ENCODE data around the gene LMO1.

The LMO1 gene

GRCh38 chr11:8234910-8235309 is 28.8 kb downstream of the LMO1 start:
- TF ChIP-seq POLR2AphosphoS5 (IDR thresholded peaks at IDR 0.05; ENCODE audit: low read depth, low read length) (no peak), TAF1 (IDR thresholded peaks at IDR 0.05; ENCODE audit: borderline replicate concordance, insufficient read depth, low read length) (no peak), REST (IDR thresholded peaks at IDR 0.05; ENCODE audit: insufficient read depth in 1 of 2, low read depth in 2 of 2, low read length in 2 of 2) (no peak), SIN3A (IDR thresholded peaks at IDR 0.05; ENCODE audit: borderline replicate concordance, insufficient read depth, low read length) (no peak), FOXP2 (optimal IDR thresholded peaks at IDR 0.05; ENCODE audit: borderline replicate concordance, extremely low read depth, extremely low read length, insufficient read depth) (no peak)

GRCh38 chr11:8234425-8234821 is 29.3 kb downstream of the LMO1 start:
- no peak for TF ChIP-seq FOXP2 (optimal IDR thresholded peaks at IDR 0.05; ENCODE audit: borderline replicate concordance, extremely low read depth, extremely low read length, insufficient read depth)
- TF ChIP-seq POLR2AphosphoS5 (IDR thresholded peaks at IDR 0.05; ENCODE audit: low read depth, low read length) = no peak
- no peak for TF ChIP-seq TAF1 (IDR thresholded peaks at IDR 0.05; ENCODE audit: borderline replicate concordance, insufficient read depth, low read length)
- no peak for TF ChIP-seq REST (IDR thresholded peaks at IDR 0.05; ENCODE audit: insufficient read depth in 1 of 2, low read depth in 2 of 2, low read length in 2 of 2)
- no peak for TF ChIP-seq SIN3A (IDR thresholded peaks at IDR 0.05; ENCODE audit: borderline replicate concordance, insufficient read depth, low read length)

GRCh38 chr11:8233691-8234424 is 29.8 kb downstream of the LMO1 start:
- TF ChIP-seq TAF1 (IDR thresholded peaks at IDR 0.05; ENCODE audit: borderline replicate concordance, insufficient read depth, low read length) = no peak
- TF ChIP-seq POLR2AphosphoS5 (IDR thresholded peaks at IDR 0.05; ENCODE audit: low read depth, low read length) = no peak
- no peak for TF ChIP-seq FOXP2 (optimal IDR thresholded peaks at IDR 0.05; ENCODE audit: borderline replicate concordance, extremely low read depth, extremely low read length, insufficient read depth)
- TF ChIP-seq REST (IDR thresholded peaks at IDR 0.05; ENCODE audit: insufficient read depth in 1 of 2, low read depth in 2 of 2, low read length in 2 of 2) = no peak
- TF ChIP-seq SIN3A (IDR thresholded peaks at IDR 0.05; ENCODE audit: borderline replicate concordance, insufficient read depth, low read length) = no peak

DNA sequence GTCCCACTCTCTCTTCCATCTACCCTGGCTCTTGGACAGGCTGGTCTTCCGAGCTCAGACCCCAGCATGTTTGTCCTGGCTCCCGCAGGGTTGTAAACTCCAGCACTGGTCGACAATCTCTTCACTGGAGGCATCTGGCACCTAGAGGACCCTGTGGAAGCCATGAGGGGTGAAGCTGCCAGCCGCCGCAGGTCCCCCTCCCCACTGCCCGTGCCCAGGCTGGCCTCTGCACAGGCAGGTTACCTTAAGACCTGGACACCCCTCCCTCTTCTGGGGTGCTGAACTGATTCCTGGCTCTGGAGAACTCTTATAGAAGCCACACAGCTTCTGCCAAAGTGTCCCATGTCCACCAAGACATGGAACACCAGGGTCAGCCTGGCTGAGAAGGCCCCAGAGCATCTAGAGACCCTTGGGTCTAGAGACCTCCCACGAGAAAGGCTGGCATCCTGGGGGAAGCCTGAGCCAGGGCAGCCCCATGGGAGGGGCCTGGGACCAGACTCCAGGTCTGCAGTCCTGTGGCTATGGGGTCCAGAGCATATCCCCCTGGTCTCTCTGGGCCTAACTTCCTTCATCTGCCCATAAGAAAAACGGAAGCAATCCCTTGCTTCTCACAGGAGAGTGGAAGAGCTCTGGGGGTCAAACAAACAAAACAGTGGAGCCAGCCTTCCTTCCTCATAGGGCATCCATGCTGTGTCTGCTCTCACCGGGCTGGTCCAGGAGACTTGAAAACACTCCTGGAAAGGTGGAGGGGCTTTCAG is 30.6 kb downstream of the LMO1 start:
- no peak for TF ChIP-seq SIN3A (IDR thresholded peaks at IDR 0.05; ENCODE audit: borderline replicate concordance, insufficient read depth, low read length)
- no peak for TF ChIP-seq TAF1 (IDR thresholded peaks at IDR 0.05; ENCODE audit: borderline replicate concordance, insufficient read depth, low read length)
- TF ChIP-seq FOXP2 (optimal IDR thresholded peaks at IDR 0.05; ENCODE audit: borderline replicate concordance, extremely low read depth, extremely low read length, insufficient read depth) = no peak
- TF ChIP-seq POLR2AphosphoS5 (IDR thresholded peaks at IDR 0.05; ENCODE audit: low read depth, low read length) = no peak
- no peak for TF ChIP-seq REST (IDR thresholded peaks at IDR 0.05; ENCODE audit: insufficient read depth in 1 of 2, low read depth in 2 of 2, low read length in 2 of 2)
